Activated B cell treated with CpG ODN at 0.5 μM for 24 hours (primary cell): ENCODE measurements around the gene NUMB. TPM values are rescaled to one million over a fixed set of nuclear protein-coding genes. Genes with fewer than 3 reads are reported as not detected.

ENCODE experiments used
- ATAC-seq: fragments of 200-7000 bp; cut with Tn5 transposase; one replicate; pipeline ENCODE4 v1.10.0; 2021; ENCODE audit warnings: low read depth, mild to moderate bottlenecking, moderate library complexity
- CTCF ChIA-PET: fragments of 350-600 bp; sonication (Branson Sonifier 250); formaldehyde crosslinking; loops from one replicate; lab custom pipeline; 2021; ENCODE audit warnings: antibody characterized with exemption; lab: Charles Lee
- POLR2A ChIA-PET: fragments of 350-600 bp; sonication (Branson Sonifier 250); formaldehyde crosslinking; loops from one replicate; lab custom pipeline; 2021; ENCODE audit warnings: antibody characterized with exemption; lab: Charles Lee
- DNase-seq: peaks from one replicate; pipeline ENCODE4 v3.0.0; 2022
- H3K27ac Mint-ChIP-seq: one replicate; pipeline ENCODE4 v1.8.0; 2020; ENCODE audit warnings: mixed read lengths
- H3K27me3 Mint-ChIP-seq: one replicate; pipeline ENCODE4 v1.8.0; 2021; ENCODE audit warnings: mixed read lengths
- H3K36me3 Mint-ChIP-seq: one replicate; pipeline ENCODE4 v1.8.0; 2021; ENCODE audit warnings: low read depth, mixed read lengths
- H3K4me1 Mint-ChIP-seq: one replicate; pipeline ENCODE4 v1.8.0; 2021; ENCODE audit warnings: mixed read lengths
- H3K4me3 Mint-ChIP-seq: one replicate; pipeline ENCODE4 v1.8.0; 2020; ENCODE audit warnings: mild to moderate bottlenecking, mixed read lengths
- H3K9me3 Mint-ChIP-seq: one replicate; pipeline ENCODE4 v1.8.0; 2020; ENCODE audit warnings: mixed read lengths
- CTCF ChIP-seq: fragments of 200-600 bp; IDR thresholded peaks from one replicate; pipeline ENCODE4 v1.8.0; 2022; ENCODE audit warnings: antibody characterized with exemption, mild to moderate bottlenecking
- intact Hi-C: fragments of 100-400 bp; cut with micrococcal nuclease; formaldehyde crosslinking; loops from one replicate; pipeline ENCODE4 v1.15.1; 2024
- total RNA-seq: library from RNA; stranded (reverse); gene quantifications from 2 replicates; pipeline ENCODE4 v1.2.3, GENCODE V29; 2022

Gene NUMB
- total RNA-seq, 1 donor from 2014 or later: 71.4 TPM

- ChIA-PET CTCF (no interaction called here), POLR2A (no interaction called here)
- ATAC-seq (no peak), DNase-seq (peak; percentile 13)
- no peak for TF ChIP-seq CTCF
- Mint-ChIP-seq H3K27me3 (peaks cover 3% of the 10 kb centered on the region), H3K4me1 (peaks cover 5% of the 10 kb centered on the region), H3K36me3 (no peaks in the 10 kb centered on the region), H3K4me3 (no peak overlapping the region), H3K9me3 (no peaks in the 10 kb centered on the region), H3K27ac (no peak overlapping the region)
- intact Hi-C loops: no loop called here
These were observed 199.3 kb downstream of the NUMB start for GRCh38 chr14:73258845-73259611.

GRCh38 chr14:73258076-73258475, 200.3 kb downstream of the NUMB start:
- TF ChIP-seq CTCF: no peak
- Mint-ChIP-seq H3K4me1 (peaks cover 5% of the 10 kb centered on the region), H3K9me3 (no peaks in the 10 kb centered on the region), H3K4me3 (no peak overlapping the region), H3K27ac (no peak overlapping the region), H3K36me3 (no peaks in the 10 kb centered on the region), H3K27me3 (peaks cover 1% of the 10 kb centered on the region)
- DNase-seq: no peak
- intact Hi-C loops: no loop called here
- ChIA-PET CTCF (no interaction called here), POLR2A (interaction anchor here (0.6 to 0.7 kb wide), 2 partner anchors 453 to 1157 kb away, joined by 5 to 6 read pairs; no protein-coding TSS in a partner anchor)
- peak; percentile 42 for ATAC-seq

- intact Hi-C loops: no loop called here
- peaks cover 1% of the 10 kb centered on the region for H3K27me3 Mint-ChIP-seq
- ChIA-PET POLR2A (interaction anchor here (0.7 kb wide), 1 partner anchor 15 kb away, joined by 3 read pairs; no protein-coding TSS in a partner anchor), CTCF (no interaction called here)
- no peak for TF ChIP-seq CTCF
- no peaks in the 10 kb centered on the region for H3K36me3 Mint-ChIP-seq
- no peaks in the 10 kb centered on the region for H3K9me3 Mint-ChIP-seq
- DNase-seq (no peak), ATAC-seq (no peak)
- no peak overlapping the region for H3K4me3 Mint-ChIP-seq
- H3K27ac Mint-ChIP-seq: no peak overlapping the region
- H3K4me1 Mint-ChIP-seq: peaks cover 5% of the 10 kb centered on the region
These were observed 202.6 kb downstream of the NUMB start for GRCh38 chr14:73255693-73256225.

- no peaks in the 10 kb centered on the region for H3K36me3 Mint-ChIP-seq
- CTCF ChIA-PET: no interaction called here
These were observed 203.3 kb downstream of the NUMB start for GRCh38 chr14:73255005-73255400.

More at GRCh38 chr14:73255005-73255400, 203.3 kb downstream of the NUMB start:
- Mint-ChIP-seq H3K27ac (no peak overlapping the region), H3K9me3 (no peaks in the 10 kb centered on the region), H3K4me1 (peaks cover 5% of the 10 kb centered on the region), H3K4me3 (no peak overlapping the region), H3K27me3 (peaks cover 1% of the 10 kb centered on the region)
- POLR2A ChIA-PET: interaction anchor here (0.7 kb wide), 1 partner anchor 14 kb away, joined by 3 read pairs; no protein-coding TSS in a partner anchor
- ATAC-seq (no peak), DNase-seq (no peak)
- TF ChIP-seq CTCF: no peak
- intact Hi-C loops: no loop called here
